Activated T-helper 1 cell treated with anti-CD3 and anti-CD28 coated beads, Interleukin-12 subunit alpha, Interleukin-12 subunit beta, Interleukin-2, Interleukin-4 antibody, amounts not matched to agents 30 ng/mL and 10 ng/mL and 1 ng/mL, durations not matched to agents 14 hours and 24 hours and 36 hours (primary cell): Measurements from ENCODE around the gene EXOC3L1. TPM values are rescaled to one million over a fixed set of nuclear protein-coding genes. Genes with fewer than 3 reads are reported as not detected.

Experiments used
- DNase-seq: peaks from one replicate; pipeline ENCODE4 v3.0.0; 2021; ENCODE audit warnings: low spot score
- H3K27ac Mint-ChIP-seq: one replicate; pipeline ENCODE4 v1.8.0; 2021; ENCODE audit warnings: mild to moderate bottlenecking, mixed read lengths
- H3K27me3 Mint-ChIP-seq: one replicate; pipeline ENCODE4 v1.8.0; 2022; ENCODE audit warnings: mild to moderate bottlenecking, moderate library complexity, mixed read lengths; ENCODE audit not compliant: insufficient read depth
- H3K36me3 Mint-ChIP-seq: one replicate; pipeline ENCODE4 v1.8.0; 2021; ENCODE audit warnings: low read depth, mixed read lengths
- H3K4me1 Mint-ChIP-seq: one replicate; pipeline ENCODE4 v1.8.0; 2021; ENCODE audit warnings: low read depth, mixed read lengths
- H3K4me3 Mint-ChIP-seq: one replicate; pipeline ENCODE4 v1.8.0; 2021; ENCODE audit warnings: mild to moderate bottlenecking, moderate library complexity, mixed read lengths
- H3K9me3 Mint-ChIP-seq: one replicate; pipeline ENCODE4 v1.8.0; 2021; ENCODE audit warnings: mixed read lengths
- intact Hi-C: fragments of 100-400 bp; cut with micrococcal nuclease; formaldehyde crosslinking; loops from one replicate; pipeline ENCODE4 v1.15.1; 2024
- total RNA-seq: library from RNA; stranded (reverse); gene quantifications from 2 replicates; pipeline ENCODE4 v1.2.3, GENCODE V29; 2022

The EXOC3L1 gene
- total RNA-seq: 0.34 TPM in 1 of 2 replicates, not detected in the other

GRCh38 chr16:67190041-67190440, at the start of gene EXOC3L1:
TSS of gene EXOC3L1 (minus strand) at chr16:67190136. CDS start at chr16:67189676, 460 bp downstream.
- H3K9me3 Mint-ChIP-seq: no peaks in the 10 kb centered on the region
- DNase-seq: no peak
- H3K4me1 Mint-ChIP-seq: peaks cover 43% of the 10 kb centered on the region
- H3K27ac Mint-ChIP-seq: peak within 1 kb of the TSS; percentile 61
- peaks cover 6% of the 10 kb centered on the region for H3K27me3 Mint-ChIP-seq
- intact Hi-C loops: loop anchor here (5.0 kb wide), 1 partner anchor 122 kb away; no protein-coding TSS in a partner anchor
- H3K36me3 Mint-ChIP-seq: peaks cover 17% of the 10 kb centered on the region
- peak within 1 kb of the TSS; percentile 95 for H3K4me3 Mint-ChIP-seq

GRCh38 chr16:67238806-67239470, 49.0 kb upstream of the EXOC3L1 start:
- Mint-ChIP-seq H3K27ac (peak overlapping the region; percentile 16), H3K36me3 (peaks cover 27% of the 10 kb centered on the region), H3K4me1 (peaks cover 35% of the 10 kb centered on the region), H3K9me3 (no peaks in the 10 kb centered on the region), H3K4me3 (no peak overlapping the region), H3K27me3 (no peaks in the 10 kb centered on the region)
- no peak for DNase-seq
- intact Hi-C loops: no loop called here

DNA sequence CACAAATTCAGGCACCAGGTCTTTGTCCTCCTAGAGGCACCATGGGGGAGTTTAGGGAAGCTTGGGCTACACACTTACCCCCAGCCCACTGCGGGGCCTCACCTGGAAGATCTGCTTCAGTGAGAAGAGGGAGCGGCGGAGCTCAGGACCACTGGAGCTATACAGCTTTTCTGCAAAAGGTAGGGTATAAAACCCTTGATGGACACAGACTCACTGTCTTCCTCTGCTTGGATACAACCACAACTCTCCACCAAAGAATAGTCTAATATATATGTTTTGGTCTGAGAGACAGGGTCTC, 48.3 kb upstream of the EXOC3L1 start:
- Mint-ChIP-seq H3K4me1 (peaks cover 28% of the 10 kb centered on the region), H3K9me3 (no peaks in the 10 kb centered on the region), H3K36me3 (peaks cover 30% of the 10 kb centered on the region), H3K4me3 (no peak overlapping the region), H3K27me3 (no peaks in the 10 kb centered on the region), H3K27ac (no peak overlapping the region)
- DNase-seq: no peak
- intact Hi-C loops: no loop called here

- Mint-ChIP-seq H3K27me3 (no peaks in the 10 kb centered on the region), H3K4me3 (no peak overlapping the region), H3K9me3 (no peaks in the 10 kb centered on the region), H3K4me1 (peaks cover 26% of the 10 kb centered on the region), H3K27ac (no peak overlapping the region), H3K36me3 (peaks cover 31% of the 10 kb centered on the region)
- DNase-seq: no peak
- intact Hi-C loops: no loop called here
These were observed 47.7 kb upstream of the EXOC3L1 start for GRCh38 chr16:67237396-67238277.

DNA sequence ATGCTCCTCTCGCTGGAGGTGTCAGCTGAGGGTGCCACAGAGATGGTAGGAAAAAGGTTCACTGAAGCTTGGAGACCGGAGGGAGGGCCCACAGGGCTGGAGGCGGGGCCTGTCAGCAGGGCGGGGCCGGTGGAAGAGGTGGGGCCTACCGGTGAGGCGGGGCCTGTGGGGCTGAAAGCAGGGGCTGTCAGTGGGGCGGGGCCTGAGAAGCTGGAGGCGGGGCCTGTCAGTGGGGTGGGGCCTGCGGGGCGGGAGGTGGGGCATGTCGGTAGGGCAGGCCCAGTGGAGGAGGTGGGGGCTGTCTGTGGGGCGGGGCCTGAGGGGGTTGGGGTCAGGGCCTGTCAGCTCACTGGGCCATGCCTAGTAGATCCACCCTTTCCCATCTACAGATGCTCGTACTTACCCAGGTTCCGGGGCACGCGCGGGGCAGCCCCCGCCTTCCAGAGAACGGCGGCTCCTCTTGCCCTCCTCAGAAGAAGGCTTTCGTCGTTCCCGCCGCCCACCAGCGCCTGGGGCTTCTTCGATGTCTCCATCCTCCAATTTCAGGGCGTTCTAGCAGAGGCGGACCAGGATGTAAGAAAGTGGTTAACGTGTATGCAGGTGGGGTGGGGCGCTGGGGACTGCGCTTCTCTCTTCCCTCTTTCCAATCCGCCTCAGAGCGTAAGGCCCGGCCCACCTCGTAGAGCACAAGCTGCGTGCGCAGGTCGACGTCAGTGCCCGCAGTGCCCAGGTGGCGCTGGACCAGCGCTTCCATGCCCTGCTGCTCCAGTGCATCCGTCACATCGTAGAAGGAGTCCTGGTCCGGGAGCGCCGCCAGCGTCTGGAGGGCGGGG, 46.8 kb upstream of the EXOC3L1 start:
- intact Hi-C loops: loop anchor here (1.0 kb wide), 2 partner anchors 8 to 10 kb away; no protein-coding TSS in a partner anchor
- no peaks in the 10 kb centered on the region for H3K9me3 Mint-ChIP-seq
- H3K36me3 Mint-ChIP-seq: peaks cover 29% of the 10 kb centered on the region

DNA sequence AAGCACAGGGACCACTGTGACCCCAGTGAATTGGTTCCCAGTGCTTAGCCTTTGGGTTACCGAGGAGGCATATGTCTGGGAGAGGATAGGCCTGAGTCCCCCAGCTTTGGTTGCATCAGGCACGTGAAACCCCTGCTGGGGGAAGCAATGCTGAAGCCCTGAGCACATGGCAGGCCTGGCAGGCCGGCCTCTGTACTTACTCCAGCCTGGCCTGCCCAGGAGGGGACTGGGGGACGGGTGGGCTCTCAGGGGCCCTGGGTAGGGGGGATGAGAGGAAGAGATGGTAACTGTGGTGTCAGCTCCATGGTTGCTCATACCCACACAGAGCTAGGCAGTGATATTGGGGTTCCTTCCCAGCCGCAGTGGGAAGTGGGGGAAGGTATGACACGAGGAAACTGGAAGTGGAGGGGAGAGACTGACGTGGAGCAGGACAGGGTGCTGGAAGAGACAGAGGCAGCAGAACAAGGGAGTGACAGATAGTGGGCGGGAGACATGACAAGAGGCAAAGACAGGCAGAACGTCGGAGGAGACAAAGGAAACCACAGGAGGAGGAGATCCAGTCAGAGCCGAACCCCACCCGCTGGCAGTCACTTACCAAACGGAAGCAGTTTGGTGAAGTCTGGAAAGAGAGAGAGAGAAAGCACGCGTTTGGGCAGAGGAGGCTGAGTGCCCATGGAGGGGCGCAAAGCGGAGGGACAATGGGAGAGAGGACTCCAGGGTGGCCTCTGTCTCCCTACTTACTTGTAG, 46.1 kb upstream of the EXOC3L1 start:
- Mint-ChIP-seq H3K4me1 (peaks cover 10% of the 10 kb centered on the region), H3K9me3 (no peaks in the 10 kb centered on the region), H3K27me3 (no peaks in the 10 kb centered on the region), H3K27ac (peak overlapping the region; percentile 80), H3K36me3 (peaks cover 27% of the 10 kb centered on the region), H3K4me3 (peak overlapping the region; percentile 31)
- DNase-seq: no peak
- intact Hi-C loops: loop anchor here (1.0 kb wide), 2 partner anchors 8 to 10 kb away; no protein-coding TSS in a partner anchor

More for the DNA sequence above, 46.8 kb upstream of the EXOC3L1 start:
- DNase-seq: peak; percentile 73
- Mint-ChIP-seq H3K27ac (peak overlapping the region; percentile 80), H3K4me1 (peaks cover 17% of the 10 kb centered on the region), H3K4me3 (peak overlapping the region; percentile 31), H3K27me3 (no peaks in the 10 kb centered on the region)

GRCh38 chr16:67234180-67234597, 44.3 kb upstream of the EXOC3L1 start:
- H3K36me3 Mint-ChIP-seq: peaks cover 33% of the 10 kb centered on the region
- no peak overlapping the region for H3K27ac Mint-ChIP-seq
- no peak overlapping the region for H3K4me3 Mint-ChIP-seq
- no peaks in the 10 kb centered on the region for H3K9me3 Mint-ChIP-seq
- intact Hi-C loops: no loop called here
- no peaks in the 10 kb centered on the region for H3K27me3 Mint-ChIP-seq
- DNase-seq: no peak
- H3K4me1 Mint-ChIP-seq: peaks cover 3% of the 10 kb centered on the region

GRCh38 chr16:67233596-67233995, 43.7 kb upstream of the EXOC3L1 start:
- intact Hi-C loops: no loop called here
- Mint-ChIP-seq H3K4me3 (no peak overlapping the region), H3K36me3 (peaks cover 37% of the 10 kb centered on the region), H3K27ac (no peak overlapping the region), H3K27me3 (no peaks in the 10 kb centered on the region), H3K4me1 (no peaks in the 10 kb centered on the region), H3K9me3 (no peaks in the 10 kb centered on the region)
- no peak for DNase-seq

DNA sequence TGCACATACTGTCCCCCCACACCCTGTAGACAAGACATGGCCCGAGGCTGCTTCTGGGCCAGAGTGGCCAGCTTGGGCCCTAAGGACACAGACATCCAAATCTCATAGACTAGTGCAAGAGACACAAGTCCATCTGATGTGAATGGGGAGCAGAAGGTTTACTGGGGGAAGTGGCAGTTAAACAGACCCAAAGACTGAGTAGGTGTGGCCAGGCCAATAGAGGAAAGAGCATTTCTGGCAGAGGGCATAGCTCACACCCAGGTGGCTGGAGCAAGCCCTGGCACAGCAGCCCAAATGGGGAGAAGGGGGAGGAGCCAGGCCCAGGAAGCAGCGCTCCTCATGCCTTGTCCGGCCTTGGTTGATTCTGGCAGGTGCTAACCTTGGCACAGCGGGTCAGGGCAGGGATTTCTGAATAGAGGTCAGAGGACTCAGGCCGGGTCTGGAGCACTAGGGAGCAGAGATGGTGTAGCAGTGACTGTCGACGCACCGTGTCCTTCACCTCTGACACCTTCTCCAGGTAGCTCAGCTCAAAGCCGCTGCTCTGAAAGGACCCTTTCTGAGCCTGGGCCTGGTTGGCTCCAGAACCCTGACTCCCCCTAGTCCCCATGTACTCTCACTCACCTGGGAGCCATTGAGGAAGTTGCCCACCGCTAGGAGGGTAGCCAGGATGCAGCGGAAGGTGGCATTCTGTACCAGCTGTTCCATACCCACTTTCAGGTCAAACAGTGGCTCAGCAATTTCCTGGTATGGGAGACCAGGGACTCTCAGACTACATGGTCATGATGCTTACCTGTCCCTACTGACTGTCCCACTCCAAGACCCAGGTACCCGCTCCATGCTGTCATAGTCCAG, 41.1 kb upstream of the EXOC3L1 start:
- intact Hi-C loops: no loop called here
- Mint-ChIP-seq H3K27ac (no peak overlapping the region), H3K36me3 (peaks cover 38% of the 10 kb centered on the region), H3K9me3 (no peaks in the 10 kb centered on the region), H3K4me1 (peaks cover 15% of the 10 kb centered on the region), H3K4me3 (no peak overlapping the region), H3K27me3 (no peaks in the 10 kb centered on the region)
- no peak for DNase-seq

GRCh38 chr16:67229906-67230808, 40.2 kb upstream of the EXOC3L1 start:
- DNase-seq: no peak
- no peak overlapping the region for H3K4me3 Mint-ChIP-seq
- peaks cover 36% of the 10 kb centered on the region for H3K36me3 Mint-ChIP-seq
- H3K9me3 Mint-ChIP-seq: no peaks in the 10 kb centered on the region
- no peak overlapping the region for H3K27ac Mint-ChIP-seq
- intact Hi-C loops: loop anchor here (5.0 kb wide), 1 partner anchor 432 kb away; the partner anchor contains the start of genes ACD and PARD6A
- peaks cover 24% of the 10 kb centered on the region for H3K4me1 Mint-ChIP-seq
- H3K27me3 Mint-ChIP-seq: no peaks in the 10 kb centered on the region

GRCh38 chr16:67228905-67229304, 39.0 kb upstream of the EXOC3L1 start:
- no peaks in the 10 kb centered on the region for H3K27me3 Mint-ChIP-seq
- no peak for DNase-seq
- no peak overlapping the region for H3K27ac Mint-ChIP-seq
- intact Hi-C loops: loop anchor here (5.0 kb wide), 1 partner anchor 433 kb away; the partner anchor contains the start of genes ACD and PARD6A
- H3K36me3 Mint-ChIP-seq: peaks cover 32% of the 10 kb centered on the region
- peak overlapping the region; percentile 71 for H3K4me3 Mint-ChIP-seq
- H3K4me1 Mint-ChIP-seq: peaks cover 36% of the 10 kb centered on the region
- no peaks in the 10 kb centered on the region for H3K9me3 Mint-ChIP-seq
